H1 (cell line): Measurements from ENCODE around the gene FAM120A. TPM values are rescaled to one million over a fixed set of nuclear protein-coding genes. Genes with fewer than 3 reads are reported as not detected.

Experiments used
- CTCF ChIA-PET: fragments of 300-600 bp; sonication (Branson Sonifier 250); formaldehyde crosslinking; loops from one replicate; lab custom pipeline; 2021; ENCODE audit not compliant: partially characterized antibody; lab: Charles Lee
- POLR2A ChIA-PET: fragments of 300-600 bp; sonication (Branson Sonifier 250); formaldehyde crosslinking; loops from one replicate; lab custom pipeline; 2021; ENCODE audit warnings: inconsistent platforms; ENCODE audit not compliant: partially characterized antibody; lab: Charles Lee
- DNase-seq, 2 experiments: peaks; one replicate each; pipeline versions ENCODE4 v3.0.0 to v3.0.0-alpha.2; 2010 to 2022; ENCODE audit warnings: low spot score in 2 of 2, low read depth in 1 of 2, mixed read lengths in 1 of 2
- FAIRE-seq: peaks from 2 replicates; lab custom pipeline; 2011; peaks lifted over from hg19 to GRCh38; lab: Jason Lieb, UNC
- H2AFZ ChIP-seq: 2 replicates; pipeline ENCODE4 v1.8.1; 2012; ENCODE audit warnings: low read length, inconsistent platforms
- H2AK5ac ChIP-seq: 2 replicates; pipeline ENCODE4 v1.6.1; 2013; ENCODE audit warnings: low read depth, low read length
- H2BK120ac ChIP-seq: replicated peaks from 2 replicates; pipeline ENCODE3; 2013; ENCODE audit warnings: low read depth, low read length, inconsistent platforms
- H2BK12ac ChIP-seq: 2 replicates; pipeline ENCODE4 v1.6.1; 2013; ENCODE audit warnings: low read depth, low read length
- H2BK15ac ChIP-seq: 2 replicates; pipeline ENCODE4 v1.6.1; 2013; ENCODE audit warnings: low read length
- H2BK20ac ChIP-seq: 2 replicates; pipeline ENCODE4 v1.6.1; 2013; ENCODE audit warnings: low read length
- H2BK5ac ChIP-seq: 2 replicates; pipeline ENCODE4 v1.6.1; 2013; ENCODE audit warnings: low read depth, low read length
- H3K14ac ChIP-seq: 2 replicates; pipeline ENCODE4 v1.6.1; 2013; ENCODE audit warnings: inconsistent platforms; ENCODE audit not compliant: insufficient read length
- H3K18ac ChIP-seq: 2 replicates; pipeline ENCODE4 v1.6.1; 2013; ENCODE audit warnings: low read length; ENCODE audit errors: extremely low read depth
- H3K23ac ChIP-seq: 2 replicates; pipeline ENCODE4 v1.6.1; 2013; ENCODE audit warnings: inconsistent platforms; ENCODE audit not compliant: insufficient read length
- H3K23me2 ChIP-seq: 2 replicates; pipeline ENCODE4 v1.6.1; 2013; ENCODE audit warnings: low read depth, low read length
- H3K27ac ChIP-seq: 2 replicates; pipeline ENCODE4 v1.6.1; 2011; ENCODE audit warnings: low read depth, low read length, inconsistent platforms
- H3K27me3 ChIP-seq, 4 experiments: replicated peaks in 1 of 4; 1 replicate in 1 of 4; 2 replicates in 3 of 4; pipeline versions ENCODE4 v1.6.1 to v1.8.1; 2011 to 2013; ENCODE audit warnings: low read length in 3 of 4, mild to moderate bottlenecking in 3 of 4, inconsistent platforms in 2 of 4, mixed read lengths in 2 of 4, moderate library complexity in 1 of 4; ENCODE audit not compliant: control insufficient read depth in 3 of 4, insufficient read depth in 3 of 4; ENCODE audit errors: extremely low read depth in 1 of 4
- H3K36me3 ChIP-seq, 4 experiments: 2 replicates each; pipeline versions ENCODE4 v1.6.1 to v1.8.1; 2011 to 2013; ENCODE audit warnings: mild to moderate bottlenecking in 4 of 4, low read length in 3 of 4, moderate library complexity in 2 of 4, control low read depth in 1 of 4, inconsistent platforms in 1 of 4; ENCODE audit not compliant: insufficient read depth in 4 of 4, control insufficient read depth in 2 of 4
- H3K4ac ChIP-seq: replicated peaks from 2 replicates; pipeline ENCODE3; 2013; ENCODE audit warnings: low read length, low read depth, mixed read lengths, inconsistent platforms; ENCODE audit not compliant: insufficient read length
- H3K4me1 ChIP-seq, 4 experiments: replicated peaks in 1 of 4; 1 replicate in 1 of 4; 2 replicates in 3 of 4; pipeline versions ENCODE4 v1.6.1 to v1.8.1; 2011 to 2013; ENCODE audit warnings: low read length in 3 of 4, inconsistent platforms in 2 of 4, mixed read lengths in 1 of 4; ENCODE audit not compliant: insufficient read depth in 4 of 4, control insufficient read depth in 3 of 4
- H3K4me2 ChIP-seq, 2 experiments: 2 replicates each; pipeline versions ENCODE4 v1.6.1 to v1.8.1; 2011 to 2013; ENCODE audit warnings: low read depth in 2 of 2, low read length in 2 of 2, control low read depth in 1 of 2, inconsistent platforms in 1 of 2, mild to moderate bottlenecking in 1 of 2; ENCODE audit not compliant: insufficient read depth in 1 of 2
- H3K4me3 ChIP-seq, 4 experiments: fragments of 200-600, 300-600 bp in 1 of 4; sonication (generic), shearing (Covaris generic), sonication (Bioruptor Twin) in 1 of 4; 2 replicates each; pipeline versions ENCODE4 v1.5.1 to v1.8.1; 2011 to 2016; ENCODE audit warnings: low read length in 4 of 4, low read depth in 3 of 4, control low read depth in 2 of 4, inconsistent platforms in 2 of 4, mild to moderate bottlenecking in 2 of 4, mixed read lengths in 1 of 4, moderate library complexity in 1 of 4; ENCODE audit not compliant: insufficient read depth in 2 of 4; ENCODE audit errors: extremely low read depth in 1 of 4
- H3K56ac ChIP-seq: replicated peaks from 2 replicates; pipeline ENCODE3; 2013; ENCODE audit warnings: low read depth, mild to moderate bottlenecking, mixed read lengths, low read length, inconsistent platforms; ENCODE audit not compliant: insufficient read length
- H3K79me1 ChIP-seq: 2 replicates; pipeline ENCODE4 v1.6.1; 2013; ENCODE audit warnings: low read depth, low read length, control low read depth
- H3K79me2 ChIP-seq, 2 experiments: 2 replicates each; pipeline versions ENCODE4 v1.6.1 to v1.8.1; 2012 to 2013; ENCODE audit warnings: low read length in 2 of 2, mild to moderate bottlenecking in 2 of 2, inconsistent platforms in 1 of 2; ENCODE audit not compliant: insufficient read depth in 2 of 2, control insufficient read depth in 1 of 2
- H3K9ac ChIP-seq, 4 experiments: replicated peaks in 1 of 4; 1 replicate in 1 of 4; 2 replicates in 3 of 4; pipeline versions ENCODE4 v1.6.1 to v1.8.1; 2011 to 2013; ENCODE audit warnings: low read depth in 3 of 4, low read length in 3 of 4, control low read depth in 2 of 4, mild to moderate bottlenecking in 2 of 4, moderate library complexity in 2 of 4, inconsistent platforms in 1 of 4; ENCODE audit errors: extremely low read depth in 1 of 4
- H3K9me3 ChIP-seq, 2 experiments: 2 replicates each; pipeline versions ENCODE4 v1.6.1 to v1.8.1; 2012 to 2013; ENCODE audit warnings: mild to moderate bottlenecking in 2 of 2, moderate library complexity in 2 of 2, control low read depth in 1 of 2, inconsistent platforms in 1 of 2, low read depth in 1 of 2, low read length in 1 of 2, mixed read lengths in 1 of 2; ENCODE audit not compliant: insufficient read depth in 2 of 2
- H4K20me1 ChIP-seq, 2 experiments: replicated peaks in 1 of 2; 2 replicates each; pipeline versions ENCODE3 to v1.8.1; 2011 to 2013; ENCODE audit warnings: inconsistent platforms in 2 of 2, low read length in 2 of 2, mild to moderate bottlenecking in 1 of 2; ENCODE audit not compliant: insufficient read depth in 2 of 2, control insufficient read depth in 1 of 2
- H4K5ac ChIP-seq: 2 replicates; pipeline ENCODE4 v1.6.1; 2013; ENCODE audit warnings: low read length, low read depth, mixed read lengths, inconsistent platforms; ENCODE audit not compliant: insufficient read length
- H4K8ac ChIP-seq: 2 replicates; pipeline ENCODE4 v1.8.0; 2013; ENCODE audit warnings: mild to moderate bottlenecking, moderate library complexity, low read length, inconsistent platforms; ENCODE audit not compliant: insufficient read depth; ENCODE audit errors: extremely low read depth
- H4K91ac ChIP-seq: replicated peaks from 2 replicates; pipeline ENCODE3; 2013; ENCODE audit warnings: low read length, mixed read lengths, inconsistent platforms; ENCODE audit not compliant: insufficient read length
- BRCA1 ChIP-seq: IDR thresholded peaks from 2 replicates; pipeline ENCODE4 v1.6.1; 2012; ENCODE audit warnings: low read depth, low read length, improper control_type of control experiment
- RAD21 ChIP-seq, 2 experiments: IDR thresholded peaks in 1 of 2; conservative IDR thresholded peaks in 1 of 2; 2 replicates each; pipeline ENCODE4 v1.6.1; 2011; ENCODE audit warnings: low read depth in 2 of 2, low read length in 2 of 2, improper control_type of control experiment in 1 of 2, inconsistent platforms in 1 of 2, mild to moderate bottlenecking in 1 of 2, moderate library complexity in 1 of 2
- WGBS, 2 experiments: shearing (Covaris generic) in 1 of 2; methylation state at CpG; one replicate each; pipeline versions ENCODE4 v1.1.6 to v1.1.7; 2013 to 2015; ENCODE audit warnings: low lambda C conversion rate in 2 of 2, mixed read lengths in 2 of 2, inconsistent platforms in 1 of 2, low coverage in 1 of 2, missing lambda C conversion rate in 1 of 2; ENCODE audit not compliant: insufficient replicate concordance in 2 of 2, insufficient coverage in 1 of 2, insufficient read length in 1 of 2; ENCODE audit errors: extremely low coverage in 1 of 2, missing lambda C conversion rate in 1 of 2; 5-methylcytosine and 5-hydroxymethylcytosine counted together
- polyA plus RNA-seq, 7 experiments: library from polyadenylated mRNA; depleted of rRNA in 3 of 7; stranded (reverse) in 5 of 7; unstranded in 2 of 7; fragments of >200 nt in 5 of 7; fragments of 200-250 nt in 2 of 7; gene quantifications; 1 replicate in 5 of 7; 2 replicates in 1 of 7; 4 replicates in 1 of 7; pipeline versions ENCODE4 v1.2.1 to v1.2.3, GENCODE V29; 2011 to 2013; ENCODE audit warnings: missing spikeins in 2 of 7, mixed read lengths in 2 of 7
- total RNA-seq: library from RNA; stranded (reverse); fragmentation: NEBNext Ultra II Directional; extraction: Animal tissue kit (Norgen Biotek cat#: 25700); gene quantifications from 2 replicates; pipeline ENCODE4 v1.2.1, GENCODE V29; 2021
- TF ChIP-seq, protein P1 (sequence below), 3 experiments: IDR thresholded peaks; 1 replicate in 2 of 3; 2 replicates in 1 of 3; pipeline versions ENCODE4 v1.5.1 to v1.6.1; 2011; ENCODE audit warnings: low read length in 3 of 3, mild to moderate bottlenecking in 3 of 3, inconsistent platforms in 2 of 3, low read depth in 1 of 3, moderate library complexity in 1 of 3; ENCODE audit not compliant: insufficient read depth in 1 of 3; ENCODE audit errors: control extremely low read depth in 1 of 3
- TF ChIP-seq, protein P2 (sequence below): IDR thresholded peaks from 2 replicates; pipeline ENCODE4 v1.6.1; 2012; ENCODE audit warnings: inconsistent platforms

The FAM120A gene
- total and polyA plus RNA-seq, 2 of the 8 experiments (the other 6 are each of a cell fraction or from before 2014, with no cell fraction given): 24.9 to 54.7 TPM

DNA sequence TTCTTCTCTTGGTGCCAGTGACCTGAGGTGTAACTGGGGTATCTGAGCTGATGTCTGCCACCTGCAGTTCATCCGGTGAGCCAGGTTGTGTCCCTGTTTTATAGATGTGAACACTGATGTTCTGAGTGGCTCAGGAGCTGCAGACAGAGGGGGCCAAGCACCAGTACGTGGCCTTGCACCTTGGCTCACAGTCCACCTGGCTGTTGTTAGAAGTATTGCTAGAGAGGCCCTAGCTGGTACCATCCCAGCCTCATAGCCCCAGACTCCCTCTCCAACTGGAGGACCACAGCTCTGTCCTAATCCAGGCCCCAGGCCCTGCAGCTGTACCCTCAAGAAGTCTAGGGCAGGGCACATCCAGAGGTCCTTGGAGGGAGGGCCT lies 141.1 kb downstream of the FAM120A start:
- FAIRE-seq: peak; percentile 87
- Histone ChIP-seq H2BK20ac (no peak overlapping the region), H3K23ac (no peak overlapping the region), H2BK12ac (no peak overlapping the region), H4K91ac (no peak overlapping the region), H3K9ac (no peak overlapping the region), H3K4me2 (no peak overlapping the region), H2AFZ (no peak overlapping the region), H3K23me2 (no peaks in the 10 kb centered on the region), H3K4ac (no peak overlapping the region), H4K8ac (no peak overlapping the region), H3K79me1 (peaks cover 5% of the 10 kb centered on the region; the same call in 1 of the 2 replicates), H3K18ac (no peak overlapping the region), H2BK120ac (peak overlapping the region; percentile 43), H3K27me3 (no peaks in the 10 kb centered on the region), H3K4me3 (no peak overlapping the region), H3K79me2 (peaks cover 0 to 14% of the 10 kb centered on the region in 2 experiments; a peak in 2 of 4 replicates), H3K27ac (no peak overlapping the region), H3K56ac (no peak overlapping the region), H4K20me1 (peaks cover 5 to 8% of the 10 kb centered on the region in 2 experiments), H2BK5ac (no peak overlapping the region), H3K36me3 (no peaks in the 10 kb centered on the region), H3K9me3 (no peaks in the 10 kb centered on the region)
- ChIA-PET POLR2A (interaction anchor here (0.7 kb wide), 1 partner anchor 141 kb away, joined by 3 read pairs; no protein-coding TSS in a partner anchor), CTCF (interaction anchor here (0.7 to 2.5 kb wide), 18 partner anchors 9 to 439 kb away, joined by 3 to 10 read pairs (median 4); no protein-coding TSS in a partner anchor)
- WGBS, 2 experiments: 60% methylated on average over 2 of the region's 2 CpGs; no CpG with 5 or more reads in 1 of the 2 experiments
- DNase-seq: peak; percentile 25 to 57
- TF ChIP-seq, protein P1, sequence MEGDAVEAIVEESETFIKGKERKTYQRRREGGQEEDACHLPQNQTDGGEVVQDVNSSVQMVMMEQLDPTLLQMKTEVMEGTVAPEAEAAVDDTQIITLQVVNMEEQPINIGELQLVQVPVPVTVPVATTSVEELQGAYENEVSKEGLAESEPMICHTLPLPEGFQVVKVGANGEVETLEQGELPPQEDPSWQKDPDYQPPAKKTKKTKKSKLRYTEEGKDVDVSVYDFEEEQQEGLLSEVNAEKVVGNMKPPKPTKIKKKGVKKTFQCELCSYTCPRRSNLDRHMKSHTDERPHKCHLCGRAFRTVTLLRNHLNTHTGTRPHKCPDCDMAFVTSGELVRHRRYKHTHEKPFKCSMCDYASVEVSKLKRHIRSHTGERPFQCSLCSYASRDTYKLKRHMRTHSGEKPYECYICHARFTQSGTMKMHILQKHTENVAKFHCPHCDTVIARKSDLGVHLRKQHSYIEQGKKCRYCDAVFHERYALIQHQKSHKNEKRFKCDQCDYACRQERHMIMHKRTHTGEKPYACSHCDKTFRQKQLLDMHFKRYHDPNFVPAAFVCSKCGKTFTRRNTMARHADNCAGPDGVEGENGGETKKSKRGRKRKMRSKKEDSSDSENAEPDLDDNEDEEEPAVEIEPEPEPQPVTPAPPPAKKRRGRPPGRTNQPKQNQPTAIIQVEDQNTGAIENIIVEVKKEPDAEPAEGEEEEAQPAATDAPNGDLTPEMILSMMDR (IDR thresholded peaks at IDR 0.05; ENCODE audit: control extremely low read depth in 1 of 3, insufficient read depth in 1 of 3, low read depth in 1 of 3, low read length in 3 of 3): peak; percentile 71 to 92 (median 85)
- TF ChIP-seq, protein P2, sequence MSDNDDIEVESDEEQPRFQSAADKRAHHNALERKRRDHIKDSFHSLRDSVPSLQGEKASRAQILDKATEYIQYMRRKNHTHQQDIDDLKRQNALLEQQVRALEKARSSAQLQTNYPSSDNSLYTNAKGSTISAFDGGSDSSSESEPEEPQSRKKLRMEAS: peak; percentile 23; the same call in 1 of the 2 replicates
- TF ChIP-seq RAD21 (IDR thresholded peaks at IDR 0.05 in 1 of 2, conservative IDR thresholded peaks at IDR 0.05 in 1 of 2; ENCODE audit: low read depth in 2 of 2, low read length in 2 of 2) (peak; percentile 50 to 65), BRCA1 (no peak)
- TF ChIP-seq, all 59 proteins: peak for 3
- H2BK15ac ChIP-seq: 0 out of 2 replicates have a peak overlapping the region, but pooled peaks have one; percentile 31
- H2AK5ac ChIP-seq: no peak overlapping the region
- H4K5ac ChIP-seq: no peak overlapping the region
- H3K14ac ChIP-seq: no peak overlapping the region
- peaks cover 0 to 10% (median 5%) of the 10 kb centered on the region in 4 experiments; a peak in 6 of 7 replicates for H3K4me1 ChIP-seq
